Activated T-cell treated with anti-CD3 and anti-CD28 coated beads, Interleukin-2, amount 50 U/mL, for 1 hour (primary cell): ENCODE results near the gene TADA2B.

Source experiments
- DNase-seq: peaks from one replicate; pipeline ENCODE4 v3.0.0-alpha.2; 2020

TADA2B gene

GRCh38 chr4:7041801-7042502, 1.2 kb upstream of the TADA2B start:
- DNase-seq, result peak; percentile 26

DNA sequence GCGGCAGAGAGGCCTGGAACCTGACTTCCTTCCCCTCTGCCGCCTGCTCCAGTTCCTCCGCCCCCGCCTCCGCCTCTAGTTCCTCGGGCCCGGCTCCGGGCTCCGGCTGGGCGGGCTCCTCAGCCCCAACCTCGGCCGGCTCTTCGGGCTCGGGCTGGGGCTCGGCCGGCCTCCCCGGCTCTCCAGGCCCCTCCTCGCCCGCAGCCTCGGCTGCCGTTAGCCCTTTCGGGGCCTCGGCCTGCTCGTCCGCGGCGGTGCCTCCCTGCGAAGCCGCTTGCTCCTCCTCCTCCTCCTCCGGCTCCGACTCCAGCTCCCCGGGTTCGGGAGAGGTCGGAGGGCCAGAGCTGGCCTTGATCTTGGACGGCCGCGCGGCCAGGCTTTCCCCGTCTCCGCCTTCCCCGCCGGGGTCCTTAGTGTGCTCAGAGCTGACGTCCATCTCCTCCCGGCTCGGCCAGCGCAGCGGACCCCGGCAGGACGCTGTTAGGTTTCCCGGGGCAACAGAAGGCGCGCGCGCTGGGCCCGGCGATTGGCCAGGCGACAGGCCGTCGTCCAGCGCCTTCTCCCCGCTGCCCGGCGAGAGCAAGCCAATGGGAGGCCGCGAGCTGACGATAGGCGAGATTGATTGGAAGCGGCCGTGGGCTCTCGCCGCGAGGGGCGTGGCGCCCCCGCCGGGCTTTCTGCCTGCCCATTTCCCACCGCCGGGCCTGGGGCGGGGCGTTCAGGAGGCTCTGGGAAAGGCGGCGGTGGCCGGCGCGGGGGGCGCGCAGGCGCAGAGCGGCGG, 479 bp upstream of the TADA2B start:
- peak; percentile 94 for DNase-seq

DNA sequence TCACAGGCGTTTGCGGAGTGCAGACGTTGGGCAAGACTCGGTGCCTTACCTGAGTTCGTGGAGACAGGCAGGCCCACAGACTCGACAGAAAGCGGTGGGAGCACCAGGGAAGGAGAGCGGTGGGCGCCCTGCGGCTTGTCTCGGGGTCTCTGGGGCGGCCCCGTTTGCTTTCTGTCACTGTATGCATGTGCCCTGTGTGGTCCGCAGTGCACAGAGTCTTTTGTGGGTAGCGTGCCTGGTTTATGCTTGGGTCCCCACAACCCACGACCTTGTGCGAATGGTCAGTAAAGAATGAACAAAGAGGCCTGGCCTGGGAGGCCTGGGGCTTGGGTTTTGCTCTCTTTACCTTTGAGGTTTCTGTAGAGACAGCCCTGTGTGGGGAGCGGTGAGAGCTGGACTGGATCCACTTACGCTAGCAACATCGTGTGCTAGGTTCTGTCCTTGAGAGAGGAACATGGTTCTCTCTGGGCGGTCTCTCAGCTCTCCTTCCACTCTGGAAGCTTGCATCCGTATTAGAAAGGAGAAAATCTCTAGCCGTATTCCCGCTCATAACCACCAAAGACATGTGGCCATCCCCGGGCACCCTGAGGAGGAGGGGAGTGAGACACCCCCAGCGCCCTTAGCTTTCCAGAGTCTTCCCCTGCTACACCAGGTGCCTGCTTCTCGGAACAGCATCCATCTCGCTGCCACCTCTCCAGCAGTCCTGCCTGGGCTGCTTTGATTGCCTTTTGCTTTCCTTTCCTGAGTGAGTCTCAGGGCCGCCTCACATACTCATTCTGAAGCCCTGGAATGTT, 1.2 kb downstream of the TADA2B start:
- no peak for DNase-seq

DNA sequence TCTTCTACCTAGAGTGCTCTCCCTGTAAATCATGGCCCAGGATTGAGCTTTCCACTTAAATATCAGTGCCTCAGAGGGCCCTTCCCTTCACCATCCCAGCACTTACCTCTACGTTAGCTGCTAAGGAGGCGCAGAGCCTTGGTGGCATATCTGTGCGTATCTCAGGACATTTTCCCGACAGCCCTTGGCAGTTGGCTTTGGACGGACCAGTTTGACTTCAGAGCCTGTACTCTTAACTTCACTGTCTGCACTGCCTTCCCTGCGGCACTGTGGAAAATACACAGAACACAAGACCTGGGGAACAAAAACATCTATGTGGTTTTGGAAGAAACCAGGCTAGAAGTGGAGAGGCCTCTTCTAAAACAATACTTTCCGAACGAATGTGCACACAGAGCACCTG, 2.4 kb downstream of the TADA2B start:
- DNase-seq, result no peak

GRCh38 chr4:7045961-7046921, 3.1 kb downstream of the TADA2B start:
- no peak for DNase-seq

DNA sequence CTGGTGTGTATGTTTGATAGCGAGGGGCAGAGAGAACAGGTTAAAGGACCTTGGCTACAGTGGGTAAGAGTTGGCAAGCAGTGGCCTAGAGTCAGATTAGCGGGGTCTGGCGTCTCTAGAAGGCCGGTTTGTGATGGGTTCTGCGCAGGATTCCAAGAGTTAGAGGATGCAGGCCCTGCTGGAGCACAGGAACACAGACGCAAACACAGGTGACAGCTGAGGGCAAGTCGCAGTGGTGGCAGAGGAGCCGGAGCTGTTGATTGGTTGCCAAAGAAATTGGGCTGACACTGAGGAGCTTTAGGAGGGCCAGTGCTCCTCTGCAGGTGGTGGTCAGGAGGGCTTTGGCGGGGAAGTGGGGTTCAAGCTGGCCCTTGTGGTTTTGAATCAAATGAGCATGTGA, 3.8 kb downstream of the TADA2B start:
- no peak for DNase-seq

- DNase-seq, result no peak
These were observed 5.5 kb downstream of the TADA2B start for GRCh38 chr4:7048642-7049041.

DNA sequence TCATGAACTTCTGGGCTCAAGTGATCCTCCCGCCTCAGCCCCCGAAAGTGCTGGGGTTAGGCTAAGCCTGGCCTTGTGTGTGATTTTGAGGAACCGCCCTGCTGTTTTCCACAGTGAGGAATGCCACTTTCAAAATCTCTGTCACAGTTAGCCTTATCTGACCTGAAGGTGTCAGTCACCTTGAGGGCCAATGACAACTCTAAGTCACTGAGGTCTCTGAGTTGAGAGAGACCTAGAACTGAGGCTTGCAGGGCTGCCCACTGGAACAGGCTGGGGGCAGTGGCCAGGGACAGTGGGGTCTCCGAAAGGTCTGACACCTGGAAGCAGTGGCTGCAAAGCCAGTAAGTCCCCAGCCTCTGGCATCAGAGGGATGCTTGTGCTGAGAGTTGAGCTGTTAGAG, 6.1 kb downstream of the TADA2B start:
- no peak for DNase-seq

- DNase-seq, result no peak
These were observed 6.6 kb downstream of the TADA2B start for GRCh38 chr4:7049739-7050138.

DNA sequence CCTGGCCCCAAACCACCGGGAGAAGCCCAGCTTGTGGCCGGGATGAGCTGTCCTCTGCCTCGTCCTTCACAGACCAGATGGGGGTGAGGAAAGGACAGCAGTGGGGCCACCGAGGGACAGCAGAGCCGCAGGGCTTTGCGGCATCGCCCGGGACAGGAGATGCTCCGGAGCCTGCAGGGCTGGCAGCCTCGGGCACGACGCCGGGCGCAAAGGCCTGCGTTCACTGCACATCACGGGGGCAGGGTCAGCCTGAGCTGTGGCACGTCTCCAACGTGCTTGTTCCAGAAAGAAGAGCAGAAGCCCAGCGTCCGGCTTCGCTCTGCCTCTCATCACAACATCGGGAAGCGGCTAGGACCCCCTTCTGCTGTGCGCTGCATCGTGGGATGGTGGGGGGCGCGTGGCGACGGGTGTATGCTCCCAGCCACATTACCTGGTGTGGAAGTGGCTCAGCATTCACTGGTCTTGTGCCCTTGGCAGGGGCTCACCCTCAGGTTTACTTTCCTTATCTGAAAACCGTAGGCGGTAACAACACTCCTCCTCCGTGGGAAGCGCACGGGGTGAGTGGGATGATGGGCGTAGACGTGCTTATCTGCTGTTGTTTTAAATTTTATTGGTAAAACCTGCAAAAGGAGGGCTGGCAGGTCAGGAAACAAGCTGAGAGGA, 7.4 kb downstream of the TADA2B start:
- DNase-seq, result no peak

GRCh38 chr4:7051144-7051495, 7.9 kb downstream of the TADA2B start:
- no peak for DNase-seq

- DNase-seq, result no peak
These were observed 8.7 kb downstream of the TADA2B start for GRCh38 chr4:7051905-7052304.

DNA sequence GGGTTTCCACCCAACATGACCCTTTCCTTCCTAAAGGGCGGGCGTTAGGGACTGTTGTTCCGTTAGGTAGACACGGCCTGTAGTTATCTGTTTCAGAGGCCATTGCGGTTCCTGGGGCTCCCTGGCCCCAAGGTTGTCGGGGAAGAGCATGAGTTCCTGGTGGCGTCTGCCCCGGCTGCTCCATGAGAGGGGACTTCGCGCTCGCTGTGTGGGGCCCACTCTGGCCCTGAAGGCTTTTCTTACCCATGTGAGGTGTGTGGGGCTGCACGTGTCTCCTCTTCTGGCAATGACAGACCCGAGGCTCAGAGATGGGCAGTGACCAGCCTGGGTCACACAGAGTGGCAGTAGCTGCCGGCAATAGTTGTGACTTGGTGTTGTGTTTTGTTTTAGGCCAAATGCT, 9.1 kb downstream of the TADA2B start:
- DNase-seq, result no peak

- no peak for DNase-seq
These were observed 9.9 kb downstream of the TADA2B start for GRCh38 chr4:7052923-7053715.

GRCh38 chr4:7054106-7054880, 11.1 kb downstream of the TADA2B start:
- DNase-seq, result no peak

GRCh38 chr4:7055111-7055989, 12.2 kb downstream of the TADA2B start:
- no peak for DNase-seq

DNA sequence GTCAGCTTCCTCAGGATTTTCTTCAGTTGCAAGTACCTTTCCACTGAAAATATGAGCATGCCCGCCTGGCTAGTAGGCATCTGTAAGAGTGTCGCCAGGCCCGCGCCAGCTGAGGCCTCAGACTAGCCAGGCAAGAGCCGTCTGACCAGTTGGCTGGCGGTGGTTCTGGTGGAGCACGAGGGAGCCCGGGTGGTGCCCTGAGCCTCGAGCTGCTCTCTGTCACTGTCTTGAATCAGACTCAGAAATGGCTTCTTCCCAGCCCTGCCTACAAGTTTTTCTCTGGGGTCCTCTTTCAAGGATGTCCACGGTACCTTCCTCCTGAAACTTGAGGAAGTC, 12.8 kb downstream of the TADA2B start:
- DNase-seq, result no peak

DNA sequence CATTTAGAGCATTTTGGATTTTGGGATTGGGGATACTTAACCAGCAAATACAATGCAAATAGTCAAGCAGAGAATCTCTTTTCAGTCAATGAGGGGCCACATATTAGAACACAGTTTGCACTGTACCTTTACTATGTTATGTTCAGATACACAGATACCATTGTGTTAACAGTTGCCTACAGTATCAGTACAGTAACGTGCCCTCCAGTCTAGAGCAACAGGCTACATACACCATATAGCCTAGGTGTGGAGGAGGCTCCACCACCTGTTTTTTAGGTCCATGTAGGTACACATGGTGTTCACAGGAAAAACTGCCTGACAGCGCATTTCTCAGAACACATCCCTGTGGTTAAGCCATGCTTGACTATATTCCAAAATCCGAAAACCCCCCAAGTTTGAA, 15.6 kb downstream of the TADA2B start:
- no peak for DNase-seq

GRCh38 chr4:7059662-7060061, 16.5 kb downstream of the TADA2B start:
- no peak for DNase-seq
